HuH-7.5 (cell line): Measurements from ENCODE around the gene EDDM13.
A peak's percentile ranks its signal among the peaks of the same experiment; 100 is the strongest.
"Not testable (repeated sequence)": the region's sequence is repeated elsewhere in the genome, so short reads cannot be mapped to it uniquely, and the experiment has no call there.

Source experiments
- DNase-seq: peaks from one replicate; pipeline ENCODE4 v3.0.0; 2011; ENCODE audit warnings: low spot score

EDDM13 gene

DNA sequence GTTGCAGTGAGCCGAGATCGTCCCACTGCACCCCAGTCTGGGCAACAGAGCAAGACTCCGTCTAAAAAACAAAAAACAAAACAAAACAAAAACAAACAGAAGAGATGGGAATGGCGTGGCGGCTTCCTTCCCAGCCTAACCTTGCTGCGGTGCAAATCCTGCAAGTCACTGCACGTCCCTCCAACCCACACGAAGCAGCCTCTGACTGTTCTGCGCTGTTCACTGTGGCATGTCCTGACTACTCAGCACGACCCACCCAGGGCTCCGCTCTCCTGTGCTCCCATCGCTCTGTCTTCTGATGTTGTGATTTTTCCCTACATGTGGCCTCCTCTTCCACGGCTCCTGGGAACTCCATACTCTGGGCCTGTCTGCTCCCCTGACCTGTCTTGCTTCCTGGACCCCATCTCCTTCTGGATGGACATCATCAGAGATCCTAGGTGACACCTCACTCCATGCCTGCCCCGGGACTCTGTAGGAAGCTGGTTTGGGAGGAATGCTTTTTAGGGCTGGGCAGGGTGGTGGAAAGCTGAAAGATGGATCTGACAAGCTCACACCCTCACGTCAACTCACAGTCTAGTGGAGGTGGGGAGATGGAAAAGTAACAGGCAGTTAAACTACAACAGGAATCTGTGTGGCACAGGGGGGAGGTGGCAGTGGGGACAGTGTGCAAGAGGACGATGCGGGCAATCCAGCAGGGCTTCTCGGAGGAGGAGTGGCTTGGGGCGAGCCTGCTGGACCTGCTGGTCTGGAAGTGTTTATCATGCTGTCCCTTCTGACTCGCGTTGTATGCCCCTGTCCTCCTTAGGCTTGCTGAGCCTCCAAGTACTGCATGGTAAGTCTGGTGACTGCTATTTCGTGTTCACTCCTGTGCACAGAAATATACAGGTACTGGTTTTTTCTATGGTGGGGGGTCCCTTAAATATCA lies 23.2 kb downstream of the EDDM13 start:
- no peak for DNase-seq

DNA sequence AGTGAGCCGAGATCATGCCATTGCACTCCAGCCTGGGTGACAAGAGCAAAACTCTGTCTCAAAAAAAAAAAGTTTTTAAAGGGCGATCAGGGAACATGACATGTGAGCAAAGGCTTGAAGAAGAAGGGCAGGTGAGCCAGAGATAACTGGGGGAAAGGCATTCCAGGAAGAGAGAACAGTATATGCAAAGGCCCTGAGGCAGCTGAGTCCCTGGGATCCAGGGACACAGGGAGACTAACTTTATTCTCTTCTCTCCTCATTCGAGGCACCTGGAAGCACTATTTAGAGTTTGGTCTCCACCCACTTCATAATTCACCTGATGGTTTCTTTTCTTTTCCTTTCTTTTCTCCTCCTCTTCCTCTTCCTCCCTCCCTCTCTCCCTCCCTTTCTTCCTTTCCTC lies 24.5 kb downstream of the EDDM13 start:
- DNase-seq = no peak

DNA sequence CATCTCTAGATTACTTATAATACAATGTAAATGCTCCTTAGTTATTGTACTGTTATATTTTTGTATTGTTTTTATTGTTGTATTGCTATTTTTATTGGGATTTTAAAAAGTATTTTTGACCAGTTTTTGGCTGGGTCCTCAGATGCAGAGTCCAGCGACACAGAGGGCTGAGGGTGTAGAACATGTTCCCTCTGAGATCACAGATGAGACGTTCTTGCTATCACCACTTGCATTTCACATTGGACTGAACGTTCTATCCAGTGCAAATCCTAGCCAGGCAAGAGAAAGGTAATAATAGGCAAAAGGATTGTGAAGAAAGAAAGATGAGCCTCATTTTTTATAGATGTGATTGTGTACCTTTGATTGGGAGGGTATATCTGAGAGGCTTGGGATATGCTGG lies 27.1 kb downstream of the EDDM13 start:
- DNase-seq = no peak

DNA sequence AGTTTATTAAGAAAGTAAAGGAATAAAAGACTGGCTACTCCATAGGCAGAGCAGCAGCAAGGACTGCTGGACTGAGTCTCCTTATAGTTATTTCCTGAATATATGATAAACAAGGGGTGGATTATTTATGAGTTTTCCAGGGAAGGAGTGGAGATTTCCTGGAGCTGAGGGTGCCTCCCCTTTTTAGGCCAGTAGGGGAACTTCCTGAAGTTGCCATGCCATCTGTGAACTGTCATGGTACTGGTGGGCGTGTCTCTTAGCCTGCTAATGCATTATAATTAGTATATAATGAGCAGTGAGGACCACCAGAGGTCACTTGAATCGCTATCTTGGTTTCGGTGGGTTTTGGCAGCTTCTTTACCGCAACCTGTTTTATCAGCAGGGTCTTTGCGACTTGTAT lies 28.6 kb downstream of the EDDM13 start:
- DNase-seq = no peak

DNA sequence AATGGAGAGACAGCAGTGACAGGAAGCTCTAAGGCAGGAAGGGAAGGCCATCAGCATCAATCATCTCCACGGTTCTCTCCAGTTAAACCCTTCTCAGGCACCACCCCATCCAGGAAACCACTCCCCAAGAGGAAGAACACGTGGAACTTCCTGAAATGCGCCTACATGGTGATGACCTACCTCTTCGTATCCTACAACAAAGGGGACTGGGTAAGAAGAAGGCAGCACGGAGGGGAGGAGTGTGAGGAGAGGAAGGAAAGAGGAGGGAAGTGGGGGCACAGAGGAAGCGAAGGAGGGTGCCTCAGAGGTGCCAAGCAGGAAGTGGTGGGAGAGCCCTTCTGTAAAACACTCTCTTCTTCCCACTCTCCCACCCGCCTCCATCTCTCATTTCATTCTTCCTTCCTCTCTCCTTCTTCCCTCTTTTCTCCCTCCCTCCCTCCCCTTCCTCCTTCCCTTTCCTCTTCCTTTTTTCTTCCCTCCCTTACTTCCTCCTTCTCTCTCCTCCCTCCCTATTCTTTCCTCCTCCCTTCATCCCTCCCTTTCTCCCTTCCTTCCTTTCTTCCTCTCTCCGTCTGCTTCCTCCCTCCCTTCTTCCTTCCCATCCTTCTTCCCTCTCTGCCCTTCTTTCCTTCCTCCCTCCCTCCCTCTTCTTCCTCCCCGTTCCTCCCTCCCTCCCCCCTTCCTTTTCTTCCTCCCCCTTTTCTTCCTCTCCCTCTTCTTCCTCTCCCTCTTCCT lies 29.5 kb downstream of the EDDM13 start:
- no peak for DNase-seq

DNA sequence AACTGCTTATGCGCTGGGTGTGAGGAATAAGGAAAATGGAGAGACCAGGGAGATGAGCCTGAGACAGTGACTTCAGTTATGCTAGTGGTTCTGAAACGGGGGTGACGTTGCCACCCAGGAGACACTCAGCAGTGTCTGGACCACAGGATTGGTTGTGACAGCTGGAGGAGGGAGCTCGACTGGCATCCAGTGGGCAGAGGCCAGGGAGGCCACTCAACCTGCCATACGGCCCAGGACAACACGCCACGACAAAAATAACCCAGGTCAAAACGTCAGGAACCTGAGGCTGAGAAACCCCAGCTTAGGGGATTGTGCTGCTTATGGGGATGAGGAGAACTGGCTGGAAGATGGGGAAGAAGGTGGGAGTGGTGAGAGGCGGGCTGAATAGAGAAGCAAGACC lies 31.7 kb downstream of the EDDM13 start:
- no peak for DNase-seq

DNA sequence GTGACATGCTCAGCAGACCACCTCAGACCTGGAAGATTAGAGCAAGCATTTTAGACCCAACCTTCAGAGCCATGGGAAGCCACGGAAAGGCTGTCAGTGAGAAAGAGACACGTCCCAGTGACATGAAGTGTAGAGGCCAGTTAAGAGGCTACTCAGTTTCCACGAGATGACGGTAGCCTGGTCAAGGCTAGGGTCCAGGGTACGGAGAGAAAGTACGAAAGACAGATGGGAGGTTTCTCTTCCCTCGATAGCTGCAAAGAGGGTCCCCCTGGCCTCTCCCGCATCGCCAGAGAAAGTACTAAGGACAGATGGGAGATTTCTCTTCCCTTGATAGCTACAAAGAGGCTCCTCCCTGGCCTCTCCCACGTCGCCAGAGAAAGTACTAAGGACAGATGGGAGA lies 33.5 kb downstream of the EDDM13 start:
- no peak for DNase-seq

DNA sequence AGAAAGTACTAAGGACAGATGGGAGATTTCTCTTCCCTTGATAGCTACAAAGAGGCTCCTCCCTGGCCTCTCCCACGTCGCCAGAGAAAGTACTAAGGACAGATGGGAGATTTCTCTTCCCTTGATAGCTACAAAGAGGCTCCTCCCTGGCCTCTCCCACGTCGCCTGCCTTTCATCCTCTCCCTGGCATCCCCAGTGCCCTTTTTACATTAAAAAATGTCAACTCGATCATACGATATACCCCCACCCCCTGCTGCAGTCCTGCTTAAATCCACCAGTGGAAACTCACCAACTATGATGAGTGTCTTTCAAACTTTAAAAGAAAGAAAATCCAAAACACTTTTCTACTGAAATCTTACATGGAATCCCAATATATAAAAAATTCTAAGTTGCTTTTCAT lies 34.5 kb downstream of the EDDM13 start:
- not testable (repeated sequence) for DNase-seq

DNA sequence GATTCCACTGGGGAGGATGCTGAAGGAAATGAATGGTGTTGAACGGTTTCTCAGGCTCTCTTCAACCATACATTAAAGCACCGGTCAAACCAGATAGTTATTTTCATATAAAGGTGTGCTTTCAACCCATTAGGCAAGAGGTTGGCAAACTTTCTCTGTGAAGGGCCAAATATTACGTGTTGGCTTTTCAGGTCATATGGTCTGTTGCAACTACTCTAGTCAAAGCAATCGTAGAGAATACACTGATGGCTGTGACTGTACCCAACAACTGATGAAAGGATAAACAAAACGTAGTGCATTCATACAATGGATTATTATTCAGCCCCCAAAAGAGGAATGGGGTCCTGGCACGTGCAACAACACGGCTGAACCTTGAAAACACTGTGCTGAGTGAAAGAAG lies 36.2 kb downstream of the EDDM13 start:
- no peak for DNase-seq

DNA sequence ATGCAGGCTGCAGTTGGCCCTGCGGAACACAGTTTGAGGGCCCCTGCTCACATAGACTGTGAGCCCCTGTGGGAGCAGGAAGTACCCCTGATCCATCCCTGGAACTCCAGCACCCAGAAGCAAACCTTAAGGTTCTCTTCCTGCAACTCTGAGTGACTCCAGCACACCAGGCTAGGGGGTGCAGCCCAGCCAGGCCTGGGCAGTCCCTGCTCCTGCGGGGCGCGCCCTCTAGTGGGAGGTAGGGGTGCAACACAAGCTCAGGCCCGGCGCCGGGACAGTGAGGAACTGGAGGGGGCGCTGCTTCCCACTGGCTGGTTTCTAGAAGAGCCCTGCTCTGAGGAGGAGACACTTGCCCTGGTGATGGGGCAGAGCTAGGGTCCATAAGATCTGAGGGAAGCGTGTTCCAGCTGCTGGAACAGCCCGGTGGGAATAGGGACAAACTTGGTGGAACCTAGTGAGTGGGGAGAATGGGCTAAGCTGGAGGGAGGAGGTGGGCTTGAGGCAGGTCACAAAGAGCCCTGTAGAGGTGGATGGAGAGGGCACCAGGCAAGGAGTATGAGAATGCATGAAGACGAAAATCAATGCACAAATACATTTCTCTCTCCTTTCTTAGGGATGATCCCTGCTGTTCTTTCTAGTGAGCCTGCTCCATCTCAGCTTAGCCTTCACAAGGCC lies 37.1 kb downstream of the EDDM13 start:
- DNase-seq = peak; percentile 71

DNA sequence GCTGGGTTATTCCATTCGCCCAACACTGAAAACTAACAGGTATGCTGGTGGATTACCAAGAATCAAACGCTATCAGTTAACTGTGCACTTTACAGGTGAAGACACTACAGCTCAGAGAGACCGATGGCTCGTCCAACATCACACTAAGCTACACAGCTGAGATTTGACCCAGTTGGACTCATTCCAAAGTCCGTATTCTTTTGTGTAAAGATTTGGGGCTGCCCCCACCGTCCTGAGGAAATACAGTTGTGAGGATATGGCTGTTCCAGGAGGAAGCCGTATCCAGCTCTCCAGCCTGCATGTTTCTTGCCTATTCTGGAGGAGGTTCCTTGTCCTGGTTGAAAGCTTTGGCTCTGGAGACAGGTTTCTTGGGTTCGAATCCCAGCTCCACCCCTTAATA lies 37.9 kb downstream of the EDDM13 start:
- no peak for DNase-seq

DNA sequence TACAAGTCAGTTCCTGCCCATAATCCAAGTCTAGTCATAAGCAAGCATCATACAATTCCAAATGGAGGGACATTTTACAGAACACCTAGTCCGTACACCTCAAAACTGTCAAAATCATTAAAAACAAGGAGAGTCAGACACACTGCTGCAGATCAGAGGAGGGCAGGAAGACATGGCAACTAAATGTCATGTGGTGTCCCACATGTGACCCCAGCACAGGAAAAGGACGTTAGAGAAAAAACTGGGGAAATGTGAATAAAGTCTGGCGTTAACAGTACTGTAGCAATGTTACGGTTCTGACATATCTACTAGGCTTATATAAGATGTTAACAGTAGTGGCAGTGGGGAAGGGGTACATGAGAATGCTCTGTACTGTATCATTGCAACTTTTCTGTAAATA lies 39.8 kb downstream of the EDDM13 start:
- DNase-seq = no peak

DNA sequence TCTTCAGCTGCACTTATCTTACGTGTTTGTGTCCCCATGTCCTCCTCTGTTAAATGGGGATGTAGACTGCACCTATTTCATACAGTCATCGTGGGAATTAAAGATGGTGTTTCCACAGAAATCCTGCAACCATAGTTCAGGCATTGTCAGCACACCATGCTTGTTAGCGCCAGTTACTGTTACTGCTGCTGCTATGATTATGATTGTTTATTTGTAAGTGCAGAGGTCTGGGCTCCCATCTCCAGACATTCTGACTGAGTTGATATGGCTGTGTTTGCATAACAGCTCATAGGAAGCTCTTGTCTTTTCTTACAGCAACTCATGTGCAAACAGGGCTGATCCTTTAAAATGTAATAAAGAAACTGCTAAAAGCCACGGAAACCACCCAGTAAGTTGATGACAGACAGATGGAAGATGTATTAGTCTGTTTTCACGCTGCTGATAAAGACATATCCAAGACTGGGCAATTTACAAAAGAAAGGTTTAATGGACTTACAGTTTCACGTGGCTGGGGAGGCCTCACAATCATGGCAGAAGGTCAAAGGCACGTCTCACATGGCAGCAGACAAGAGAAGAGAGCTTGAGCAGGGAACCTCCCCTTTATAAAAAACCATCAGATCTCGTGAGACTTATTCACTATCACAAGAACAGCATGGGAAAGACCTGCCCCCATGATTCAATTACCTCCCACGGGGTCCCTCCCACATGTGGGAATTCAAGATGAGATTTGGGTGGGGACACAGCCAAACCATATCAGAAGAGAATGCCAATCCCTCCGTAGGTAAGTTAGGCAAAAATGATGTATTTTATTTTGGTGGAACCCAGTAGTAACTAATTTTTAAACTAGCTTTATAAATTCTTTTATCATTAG lies 40.5 kb downstream of the EDDM13 start:
- no peak for DNase-seq

DNA sequence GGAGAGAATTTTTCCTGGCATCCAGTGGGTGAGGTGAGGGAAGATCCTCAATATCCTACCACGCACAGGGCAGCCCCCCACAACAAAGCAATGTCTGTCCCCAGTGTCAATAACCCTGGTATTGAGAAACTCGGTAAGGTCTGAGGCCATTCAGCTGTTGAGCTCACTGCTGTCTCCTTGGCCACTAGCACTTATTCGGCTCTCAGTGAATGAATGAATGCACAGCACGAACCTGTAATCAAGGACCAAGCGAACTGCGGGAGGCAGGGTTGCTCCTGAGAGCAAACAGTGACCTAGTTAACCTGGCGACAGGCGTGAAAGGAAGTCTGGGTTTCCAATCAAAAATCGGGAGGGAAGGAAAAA lies 41.5 kb downstream of the EDDM13 start:
- peak; percentile 42 for DNase-seq

DNA sequence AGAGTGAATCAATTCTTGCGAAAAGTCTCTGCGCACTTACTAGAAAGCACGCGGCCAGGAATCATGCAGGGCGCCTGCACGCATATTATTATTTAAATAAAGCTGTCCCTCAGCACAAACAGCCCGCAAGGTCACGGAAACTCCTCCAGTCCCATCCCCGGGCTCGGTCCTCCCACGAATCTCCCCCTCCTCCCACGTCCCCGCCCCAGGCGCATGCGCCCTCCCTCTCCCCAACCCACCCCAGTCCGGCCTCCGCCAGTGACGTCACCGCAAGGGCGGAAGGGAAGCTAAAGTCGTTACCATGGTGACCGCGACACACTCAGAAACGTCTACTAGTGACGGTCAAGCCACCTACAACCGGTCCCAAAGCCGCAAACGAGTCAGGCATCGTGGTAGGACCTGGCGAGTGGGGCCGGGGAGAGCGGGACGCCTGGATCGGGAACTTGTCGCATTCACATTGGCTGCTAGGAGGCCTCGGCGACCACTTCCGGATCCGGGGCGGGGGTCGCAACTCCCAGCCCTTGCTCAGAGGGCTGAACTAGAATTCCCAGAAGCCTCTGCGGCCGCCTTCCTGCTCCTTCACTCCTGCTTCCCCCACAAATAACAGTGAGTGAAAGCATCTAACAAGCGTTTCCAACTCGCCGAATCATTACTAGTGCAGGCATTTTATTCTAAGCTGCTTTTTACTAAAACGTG lies 42.0 kb downstream of the EDDM13 start, which contains the start of gene ZSCAN5A:
TSS of gene ZSCAN5A (minus strand) at position 459 of the 696 bp plus-strand sequence. CDS start 89,793 bp downstream, outside the sequence.
- DNase-seq = peak; percentile 97

DNA sequence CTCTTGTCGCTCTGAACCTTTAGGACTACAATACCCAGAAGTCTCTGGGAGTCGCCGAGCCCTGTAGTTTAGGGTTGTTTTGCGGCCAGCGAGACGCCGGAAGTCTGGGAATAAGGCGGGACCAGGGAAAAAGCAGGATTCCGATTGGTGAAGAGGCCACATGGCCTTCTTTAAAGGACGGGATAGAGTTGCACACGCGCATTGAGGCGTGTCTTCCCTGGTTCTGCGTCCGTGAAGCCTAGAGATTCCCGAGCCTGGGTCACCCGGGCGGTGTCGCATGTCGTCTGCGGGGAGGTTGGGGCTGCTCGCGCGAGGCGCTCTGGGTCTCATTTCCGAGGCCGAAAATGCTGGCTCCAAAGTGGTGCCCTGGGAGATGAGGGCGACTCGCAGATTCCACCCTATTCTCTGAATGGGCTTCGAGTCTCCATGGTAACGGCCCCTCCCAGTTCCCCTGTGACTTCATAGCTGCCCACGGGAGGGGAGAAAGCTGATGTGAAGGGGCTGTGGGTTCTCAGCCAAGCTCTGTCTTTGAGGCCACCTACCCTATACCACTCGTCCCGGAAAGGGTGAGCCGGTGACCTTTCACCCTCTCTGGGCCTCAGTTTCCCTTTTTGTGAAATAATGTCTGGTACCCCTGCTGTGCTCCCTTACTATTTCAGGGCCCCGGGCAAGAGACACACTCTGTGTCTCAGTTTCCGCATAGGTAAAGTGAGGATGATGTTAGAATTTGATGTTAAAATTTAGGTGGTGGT lies 42.7 kb downstream of the EDDM13 start:
- DNase-seq = peak; percentile 96

DNA sequence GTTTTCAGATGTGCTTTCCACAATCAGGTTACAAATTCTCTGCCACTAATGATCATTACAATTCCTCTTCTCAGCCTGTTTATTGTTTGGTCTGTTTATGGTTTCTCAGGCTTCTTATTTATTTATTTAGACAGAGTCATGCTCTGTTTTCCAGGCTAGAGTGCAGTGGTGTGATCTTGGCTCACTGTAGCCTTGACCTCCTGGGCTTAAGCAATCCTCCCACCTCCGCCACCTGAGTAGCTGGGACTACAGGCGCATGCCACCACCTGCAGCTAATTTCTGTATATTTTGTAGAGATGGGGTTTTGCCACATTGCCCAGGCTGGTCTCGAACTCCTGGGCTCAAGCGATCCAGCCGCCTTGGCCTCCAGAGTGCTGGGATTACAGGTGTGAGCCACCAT lies 44.2 kb downstream of the EDDM13 start:
- DNase-seq = no peak

DNA sequence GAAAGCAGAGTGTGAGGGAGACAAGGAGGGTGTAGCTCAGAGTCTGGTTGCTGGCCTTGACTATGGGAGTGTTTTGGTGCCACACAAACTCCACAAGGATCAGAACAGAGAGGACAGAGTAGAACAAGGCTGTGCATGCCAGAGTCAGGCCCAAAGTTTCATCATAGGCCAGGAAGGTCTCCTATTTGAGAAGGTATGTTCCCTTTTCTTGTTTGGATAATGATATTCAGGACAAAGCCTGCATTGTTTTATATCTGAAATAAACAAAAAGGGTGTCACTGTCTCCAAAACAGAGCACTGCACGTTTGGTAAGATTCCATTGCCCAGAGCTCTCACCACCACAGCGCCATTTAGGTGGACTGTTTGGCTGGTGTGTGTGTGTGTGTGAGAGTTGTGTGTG lies 45.2 kb downstream of the EDDM13 start:
- no peak for DNase-seq

DNA sequence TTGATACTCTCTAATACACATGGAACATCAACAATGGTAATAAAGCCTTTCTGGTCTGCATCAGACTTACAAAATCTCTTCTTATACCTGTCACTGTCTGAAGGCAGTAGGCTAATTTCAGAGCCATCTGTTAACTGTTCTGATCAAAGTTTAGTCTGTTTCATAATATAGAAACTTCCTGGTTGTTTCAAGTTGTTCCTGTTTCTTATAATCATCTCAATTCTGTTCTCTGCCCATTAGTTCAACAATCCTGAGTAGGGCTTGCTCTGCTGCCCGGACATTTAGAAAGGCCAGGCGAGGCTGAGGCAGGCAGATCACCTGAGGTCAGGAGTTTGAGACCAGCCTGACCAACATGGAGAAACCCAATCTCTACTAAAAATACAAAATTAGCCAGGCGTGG lies 47.4 kb downstream of the EDDM13 start:
- no peak for DNase-seq

DNA sequence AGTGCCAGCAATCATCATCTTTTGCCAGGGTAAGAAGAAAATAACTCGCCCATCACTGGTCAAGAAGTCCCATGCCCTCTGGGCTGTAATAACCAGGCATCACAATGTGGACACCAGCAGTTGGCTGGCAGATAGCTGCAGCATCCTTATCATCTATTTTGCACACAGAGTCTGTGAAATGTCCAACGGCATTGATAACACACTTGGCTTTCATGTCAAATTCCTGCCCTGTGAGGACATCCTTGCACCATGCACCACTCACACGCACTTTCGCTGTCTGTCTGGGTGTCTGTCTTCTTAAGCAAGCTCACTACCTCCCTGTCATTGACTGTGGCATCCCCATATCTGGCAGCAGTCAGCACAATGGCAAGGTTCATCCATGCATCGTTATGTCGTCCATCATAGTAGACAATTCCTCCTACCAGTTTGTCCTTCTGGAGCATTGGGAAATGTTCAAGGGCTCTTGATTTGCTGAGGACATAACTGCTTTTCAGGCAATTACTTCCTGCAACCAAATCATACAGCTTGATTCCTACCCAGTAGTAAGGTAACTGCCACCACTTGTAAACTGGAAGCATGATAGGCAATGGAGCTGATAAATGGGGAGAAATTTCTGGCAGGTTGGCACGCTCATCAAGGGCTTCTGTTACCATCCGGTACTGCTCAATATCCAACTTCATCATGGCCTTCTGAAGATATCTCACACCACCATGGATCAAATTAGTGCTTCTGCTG lies 48.9 kb downstream of the EDDM13 start:
- no peak for DNase-seq
